Inflammatory macrophage treated with lipopolysaccharide for 4 hours (primary cell): ENCODE data around the gene PCYOX1L.
A peak's percentile ranks its signal among the peaks of the same experiment; 100 is the strongest.

Experiments
- DNase-seq: peaks from one replicate; pipeline ENCODE4 v3.0.0-alpha.2; 2020

Gene PCYOX1L

GRCh38 chr5:149357370-149358293 is at the start of gene PCYOX1L:
Gene PCYOX1L (plus strand): TSS chr5:149358046. CDS start chr5:149358069, 23 bp downstream.
- peak; percentile 95 for DNase-seq

GRCh38 chr5:149309354-149309753 is 48.5 kb upstream of the PCYOX1L start:
- DNase-seq: no peak

GRCh38 chr5:149310488-149310887 is 47.4 kb upstream of the PCYOX1L start:
- DNase-seq: no peak

GRCh38 chr5:149310947-149311658 is 46.7 kb upstream of the PCYOX1L start:
- DNase-seq: no peak

- DNase-seq: no peak
Measured at GRCh38 chr5:149313151-149313841, 44.5 kb upstream of the PCYOX1L start.

- DNase-seq: no peak
Measured at GRCh38 chr5:149314571-149315111, 43.2 kb upstream of the PCYOX1L start.

GRCh38 chr5:149315753-149316152 is 42.1 kb upstream of the PCYOX1L start:
- no peak for DNase-seq

- peak; percentile 27 for DNase-seq
Measured at GRCh38 chr5:149317281-149318048, 40.4 kb upstream of the PCYOX1L start.

- DNase-seq: no peak
Measured at GRCh38 chr5:149319174-149319573, 38.7 kb upstream of the PCYOX1L start.

- no peak for DNase-seq
Measured at GRCh38 chr5:149320791-149321330, 37.0 kb upstream of the PCYOX1L start.

- no peak for DNase-seq
Measured at GRCh38 chr5:149322518-149322917, 35.3 kb upstream of the PCYOX1L start.

- DNase-seq: no peak
Measured at GRCh38 chr5:149323210-149323609, 34.6 kb upstream of the PCYOX1L start.

- no peak for DNase-seq
Measured at GRCh38 chr5:149323621-149324205, 34.1 kb upstream of the PCYOX1L start.

GRCh38 chr5:149324641-149325040 is 33.2 kb upstream of the PCYOX1L start:
- no peak for DNase-seq

- DNase-seq: no peak
Measured at GRCh38 chr5:149325166-149325735, 32.6 kb upstream of the PCYOX1L start.

- DNase-seq: no peak
Measured at GRCh38 chr5:149325894-149326293, 32.0 kb upstream of the PCYOX1L start.

GRCh38 chr5:149326611-149327010 is 31.2 kb upstream of the PCYOX1L start:
- DNase-seq: no peak

- DNase-seq: no peak
Measured at GRCh38 chr5:149328177-149328576, 29.7 kb upstream of the PCYOX1L start.

GRCh38 chr5:149333711-149334443 is 24.0 kb upstream of the PCYOX1L start:
- DNase-seq: no peak

- no peak for DNase-seq
Measured at GRCh38 chr5:149337736-149338135, 20.1 kb upstream of the PCYOX1L start.
